Iris pigment epithelial cell (primary cell): ENCODE results near the gene MXRA8.

Experiments used
- DNase-seq: peaks from one replicate; pipeline ENCODE4 v3.0.0-alpha.2; 2011; ENCODE audit warnings: low read depth

MXRA8 gene

DNA sequence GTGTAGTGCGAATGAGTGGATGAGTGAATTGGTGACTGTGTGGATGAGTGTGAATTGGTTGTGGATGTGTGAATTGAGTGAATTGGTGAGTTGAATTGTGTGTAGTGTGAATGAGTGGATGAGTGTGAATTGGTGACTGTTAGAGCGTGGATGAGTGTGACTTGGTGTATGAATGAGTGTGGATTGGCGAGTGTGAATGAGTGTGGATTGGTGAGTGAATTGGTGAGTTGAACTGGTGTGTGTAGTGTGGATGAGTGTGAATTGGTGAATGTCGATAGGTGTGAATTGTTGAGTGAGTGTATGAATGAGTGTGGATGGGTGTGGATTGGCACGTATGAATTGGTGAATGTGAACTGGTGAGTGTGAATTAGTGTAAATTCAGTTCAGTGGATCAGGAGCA lies 9.0 kb upstream of the MXRA8 start:
- DNase-seq: no peak

DNA sequence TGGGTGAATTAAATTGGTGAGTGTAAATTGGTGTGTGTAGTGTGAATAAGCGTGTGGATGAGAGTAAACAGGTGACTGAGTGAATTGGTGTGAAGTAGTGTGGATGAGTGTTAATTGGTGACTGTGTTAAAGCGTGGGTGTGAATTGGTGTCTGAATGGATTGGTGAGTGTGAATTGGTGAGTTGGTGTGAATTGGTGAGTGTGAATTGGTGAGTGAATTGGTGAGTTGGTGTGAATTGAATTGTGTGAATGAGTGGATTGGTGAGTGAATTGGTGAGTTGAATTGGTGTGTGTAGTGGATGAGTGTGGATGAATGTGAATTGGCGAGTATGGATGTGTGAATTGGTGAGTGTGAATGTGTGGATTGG lies 8.3 kb upstream of the MXRA8 start:
- DNase-seq: no peak

DNA sequence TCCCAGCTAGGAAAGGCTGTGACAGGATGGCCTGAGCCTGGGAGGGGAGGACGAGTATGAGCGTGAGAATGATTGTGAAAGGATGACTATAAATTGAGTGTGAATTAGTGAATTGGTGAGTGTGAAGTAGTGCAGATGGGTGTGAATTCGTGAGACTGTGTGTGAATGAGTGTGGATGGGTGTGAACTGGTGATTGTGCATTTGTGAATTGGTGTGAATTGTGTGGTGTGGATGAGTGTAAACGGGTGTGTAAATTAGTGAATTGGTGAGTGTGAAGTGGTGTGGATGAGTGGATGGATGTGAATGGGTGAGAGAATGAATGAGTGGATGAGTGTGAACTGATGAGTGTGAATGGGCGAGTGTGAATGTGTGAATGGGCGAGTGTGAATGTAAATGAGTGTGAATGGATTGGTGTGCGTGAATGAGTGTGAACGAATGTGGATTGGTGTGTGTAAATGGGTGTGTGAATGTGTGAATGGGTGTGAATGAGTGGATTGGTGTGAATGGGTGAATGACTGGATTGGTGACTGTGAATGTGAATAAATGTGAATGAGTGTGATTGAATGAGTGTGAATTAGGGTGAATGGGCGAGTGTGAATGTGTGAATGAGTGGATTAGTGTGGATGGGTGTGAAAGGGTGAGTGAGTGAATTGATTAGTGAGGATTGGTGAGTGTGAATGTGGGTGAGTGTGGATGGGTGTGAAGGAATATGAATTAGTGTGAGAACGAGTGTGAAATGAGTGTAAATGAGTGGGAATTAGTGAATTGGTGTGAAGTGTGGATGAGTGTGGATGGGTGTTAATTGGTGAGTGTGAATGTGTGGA lies 7.7 kb upstream of the MXRA8 start:
- DNase-seq: no peak

DNA sequence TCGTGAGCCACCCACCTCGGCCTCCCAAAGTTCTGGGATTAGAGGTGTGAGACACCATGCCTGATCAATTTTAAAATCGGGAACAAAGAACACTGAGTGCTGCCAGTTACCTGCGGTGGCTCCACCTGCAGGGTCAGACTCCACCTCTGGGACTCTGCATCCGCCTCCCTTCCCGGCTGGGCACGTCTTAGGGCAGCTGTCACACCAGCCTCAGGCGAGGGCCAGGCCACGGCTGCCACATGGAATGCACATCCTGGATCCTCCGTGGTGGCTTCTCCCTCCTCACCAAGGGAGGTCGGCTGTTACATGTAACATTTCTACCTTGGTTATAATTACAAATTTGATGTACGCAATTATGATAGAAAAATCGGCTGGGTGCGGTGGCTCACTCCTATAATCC lies 5.9 kb upstream of the MXRA8 start:
- DNase-seq: no peak

DNA sequence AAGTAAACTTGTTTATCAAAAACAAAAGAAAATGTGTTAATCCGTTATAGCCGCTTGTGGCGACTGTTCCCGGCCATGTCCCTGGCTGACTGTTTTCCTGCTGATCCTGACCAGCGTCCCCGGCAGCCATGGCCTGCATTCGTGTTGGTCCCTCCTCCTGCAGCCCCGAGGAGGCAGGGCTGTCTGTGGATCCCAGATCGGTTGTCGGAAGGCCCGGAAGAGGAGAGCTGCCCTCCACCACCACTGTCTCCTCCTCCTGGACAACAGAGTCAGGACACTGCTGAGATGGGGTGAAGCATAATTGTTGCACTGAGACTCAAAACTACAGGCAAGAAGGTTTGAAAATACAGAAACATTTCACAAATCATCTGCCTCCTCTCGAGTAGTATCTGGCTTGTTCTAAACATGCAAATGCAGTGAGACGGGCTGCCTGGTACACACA lies 3.6 kb upstream of the MXRA8 start:
- peak; percentile 88 for DNase-seq

DNA sequence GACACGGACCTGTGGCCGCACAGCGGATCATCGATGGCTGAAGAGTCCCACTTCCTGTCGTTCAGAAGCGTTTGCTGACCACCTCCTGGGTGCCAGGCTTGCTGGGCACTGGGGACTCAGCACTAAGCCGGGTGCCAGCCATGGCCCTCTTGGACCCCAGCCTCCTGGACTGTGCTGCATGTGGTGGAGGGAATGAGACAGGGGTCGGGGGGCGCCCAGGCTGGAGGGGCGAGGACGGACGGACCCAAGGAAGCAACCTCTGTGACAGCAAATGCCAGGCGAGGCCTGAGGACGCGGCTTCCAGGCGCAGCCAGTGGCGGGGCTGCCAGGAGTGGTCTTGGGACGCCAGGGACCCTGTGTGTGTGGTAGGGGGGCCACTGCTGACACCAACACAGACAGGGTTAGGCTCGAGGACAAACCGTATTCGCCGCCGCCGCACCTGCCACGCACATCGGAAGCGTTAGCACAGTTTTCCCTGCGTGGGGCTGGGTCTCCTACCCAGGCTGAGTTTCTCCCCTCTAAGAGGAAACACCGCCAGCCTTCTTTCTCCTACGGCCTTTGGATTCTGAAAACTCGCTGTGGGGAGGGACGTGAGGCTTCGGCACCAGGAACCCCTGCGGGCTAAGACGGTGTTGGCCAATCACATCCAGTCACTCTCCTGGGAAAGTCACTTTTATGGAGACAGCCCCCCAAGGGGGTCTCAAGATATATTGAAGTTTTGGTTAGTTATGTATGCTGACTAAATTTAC lies 3.1 kb upstream of the MXRA8 start:
- DNase-seq: no peak

DNA sequence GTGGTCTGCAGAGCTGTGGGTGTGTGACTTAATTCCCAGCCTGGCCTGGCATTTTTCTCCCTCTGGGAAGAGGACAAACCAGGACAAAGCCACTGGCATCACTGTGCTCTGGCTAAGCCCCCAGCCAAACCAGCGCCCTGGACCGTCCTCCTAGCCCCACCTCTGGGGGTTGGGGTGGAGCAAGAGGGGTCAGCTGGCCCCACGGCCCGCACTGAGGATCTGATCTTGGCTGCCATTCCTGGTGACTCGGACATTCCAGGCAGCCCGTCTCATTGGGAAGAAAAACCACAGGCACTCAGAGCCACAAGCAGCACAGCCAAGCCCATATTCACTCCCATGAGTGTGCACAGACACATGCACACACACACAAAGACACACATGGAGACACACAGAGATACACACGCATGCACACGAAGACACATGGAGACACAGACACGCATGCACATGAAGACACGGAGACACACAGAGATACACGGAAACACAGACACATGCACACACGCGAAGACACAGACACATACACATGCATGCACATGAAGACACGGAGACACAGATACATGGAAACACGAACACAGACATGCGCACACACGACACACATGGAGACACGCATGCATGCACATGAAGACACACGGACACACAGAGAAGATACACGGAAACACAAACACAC lies 2.3 kb upstream of the MXRA8 start:
- DNase-seq: peak; percentile 94

DNA sequence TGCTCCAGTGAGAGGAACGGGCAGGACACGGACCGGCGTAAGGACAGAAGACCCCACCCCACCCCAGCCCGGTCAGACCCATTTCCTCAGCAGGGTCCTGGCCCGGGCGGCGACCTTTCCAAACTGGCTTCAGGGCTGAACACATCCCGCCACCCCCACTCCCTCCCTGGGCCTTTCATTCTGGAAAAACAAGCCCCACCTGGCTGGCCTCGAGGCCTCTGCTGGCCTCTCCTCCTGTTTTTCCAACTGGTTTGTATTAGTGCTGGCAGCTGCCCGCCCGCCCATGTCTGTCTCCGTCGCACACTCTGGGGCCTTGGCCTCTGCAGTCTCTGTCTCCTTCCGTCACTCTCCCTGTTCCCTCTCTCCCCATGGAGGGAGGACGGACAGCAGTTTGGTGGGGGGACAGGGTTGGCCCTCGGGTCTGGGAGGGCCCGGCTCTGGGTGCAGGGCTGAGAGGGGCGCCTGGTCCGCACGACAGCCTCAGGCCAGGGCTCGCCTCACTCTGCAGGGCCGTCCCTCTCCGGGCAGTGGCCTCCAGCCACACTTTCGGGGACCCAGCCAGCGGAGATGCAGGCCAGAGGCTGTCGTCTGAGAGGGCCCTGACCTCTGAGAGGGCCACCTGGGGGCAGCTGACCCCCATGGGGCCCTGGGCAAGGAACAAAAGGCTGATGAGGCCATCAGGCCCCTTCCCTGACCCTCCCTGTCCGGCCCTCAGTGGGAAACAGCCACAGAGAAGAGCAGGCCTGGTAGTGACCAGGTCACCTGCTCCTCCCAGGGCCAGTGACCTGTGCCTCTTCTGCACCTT lies 1.5 kb upstream of the MXRA8 start:
- DNase-seq: no peak

DNA sequence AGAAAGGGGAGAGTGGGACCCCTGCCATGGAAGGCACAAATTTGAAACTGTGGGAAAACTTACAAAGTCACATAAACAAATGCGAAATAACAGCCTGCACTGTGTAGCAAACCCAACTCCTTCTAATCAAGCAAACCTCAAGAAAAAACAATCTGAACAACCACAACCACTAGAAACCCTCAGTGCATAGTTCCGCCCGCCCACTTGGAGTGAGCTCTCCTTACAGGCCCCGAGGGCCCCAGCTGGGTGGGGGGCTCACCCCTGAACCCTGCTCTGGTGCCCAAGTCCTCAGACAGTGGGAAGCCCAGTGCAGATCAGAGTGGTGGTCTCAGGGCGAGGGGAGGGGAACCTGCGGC lies 931 bp upstream of the MXRA8 start:
- peak; percentile 79 for DNase-seq

DNA sequence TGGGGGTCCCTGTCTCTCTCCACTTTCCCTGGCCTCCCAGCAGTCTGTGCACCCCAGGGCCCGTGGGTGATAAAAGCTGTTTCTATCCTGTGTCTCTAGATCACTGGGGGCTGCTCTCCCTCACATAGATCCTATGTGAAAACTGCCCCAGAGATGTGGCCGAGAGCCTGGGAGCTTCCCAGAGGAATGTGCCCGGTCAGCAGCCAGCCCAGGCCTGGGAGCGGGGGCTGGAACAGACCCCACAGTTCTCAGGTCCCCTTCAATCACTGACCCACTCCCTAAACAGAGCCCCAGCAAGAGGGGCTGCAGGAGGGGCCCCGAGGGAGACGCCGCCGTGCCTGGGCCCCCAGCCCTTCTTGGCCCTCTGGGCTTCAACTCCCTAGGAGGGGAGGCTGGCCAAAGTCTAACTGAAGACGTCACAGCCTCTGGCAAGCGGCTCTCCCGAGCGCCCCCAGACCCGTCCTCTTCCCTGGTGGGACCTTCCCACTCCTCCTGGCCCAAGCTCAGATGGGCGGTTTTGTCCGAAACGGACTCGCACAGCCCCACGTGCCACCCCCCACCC lies 403 bp downstream of the MXRA8 start:
- no peak for DNase-seq

DNA sequence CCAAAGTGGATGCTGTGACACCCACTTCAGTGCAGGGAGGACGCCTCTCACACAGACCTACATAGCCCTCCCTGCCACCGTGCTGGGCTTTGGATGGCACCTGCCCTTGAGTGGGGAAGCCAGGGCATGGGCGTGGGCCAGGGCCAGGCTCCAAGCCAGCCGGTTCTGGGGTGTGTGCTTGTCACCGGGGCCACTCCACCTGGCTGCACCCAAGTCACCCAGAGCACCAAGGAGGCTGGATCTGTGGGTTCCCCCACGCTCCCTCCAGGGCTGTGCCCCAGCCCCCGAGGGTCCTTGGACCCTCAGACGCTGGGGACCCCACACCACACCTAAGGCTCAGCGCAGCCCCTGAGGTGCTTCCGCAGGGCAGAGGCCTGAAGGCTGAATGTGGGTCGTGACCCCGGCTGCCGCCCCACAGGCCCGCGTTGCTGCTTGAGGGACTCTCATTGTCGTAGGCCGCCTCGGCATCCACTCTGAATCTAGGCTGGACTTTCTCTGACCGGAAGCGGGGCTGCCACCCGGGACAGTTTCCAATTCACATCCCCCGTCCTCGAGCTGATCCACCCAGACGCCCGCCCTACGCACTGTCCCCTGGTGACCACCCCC lies 1.5 kb downstream of the MXRA8 start:
- DNase-seq: no peak

DNA sequence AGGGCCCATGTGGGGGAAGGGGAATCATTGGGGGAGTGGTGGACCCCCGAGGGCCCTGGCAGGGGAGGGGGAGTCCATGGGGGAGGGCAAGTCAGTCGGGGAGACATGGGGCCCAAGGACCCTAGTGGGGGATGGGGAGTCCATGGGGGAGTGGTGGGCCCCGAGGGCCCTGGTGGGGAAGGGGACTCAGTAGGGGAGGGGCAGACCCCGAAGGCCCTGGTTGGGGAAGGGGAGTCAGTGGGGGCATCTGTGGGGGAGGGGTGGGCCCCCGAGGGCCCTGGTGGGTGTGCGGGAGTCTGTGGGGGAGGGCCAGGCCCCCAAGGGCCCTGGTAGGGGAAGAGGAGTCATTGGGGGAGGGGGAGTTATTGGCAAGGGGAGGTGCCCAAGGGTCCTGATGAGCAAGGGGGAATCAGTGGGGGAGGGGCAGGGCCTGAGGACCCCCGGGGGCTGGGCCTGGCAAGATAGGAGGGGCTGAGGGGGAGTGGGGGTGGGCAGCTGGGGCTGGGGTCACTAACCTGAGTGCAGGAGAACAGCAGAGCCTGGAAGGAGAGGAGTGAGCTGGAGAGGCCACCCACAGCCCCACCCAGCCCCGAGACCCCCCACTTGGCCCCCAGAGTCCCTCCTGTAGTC lies 2.1 kb downstream of the MXRA8 start:
- DNase-seq: no peak

DNA sequence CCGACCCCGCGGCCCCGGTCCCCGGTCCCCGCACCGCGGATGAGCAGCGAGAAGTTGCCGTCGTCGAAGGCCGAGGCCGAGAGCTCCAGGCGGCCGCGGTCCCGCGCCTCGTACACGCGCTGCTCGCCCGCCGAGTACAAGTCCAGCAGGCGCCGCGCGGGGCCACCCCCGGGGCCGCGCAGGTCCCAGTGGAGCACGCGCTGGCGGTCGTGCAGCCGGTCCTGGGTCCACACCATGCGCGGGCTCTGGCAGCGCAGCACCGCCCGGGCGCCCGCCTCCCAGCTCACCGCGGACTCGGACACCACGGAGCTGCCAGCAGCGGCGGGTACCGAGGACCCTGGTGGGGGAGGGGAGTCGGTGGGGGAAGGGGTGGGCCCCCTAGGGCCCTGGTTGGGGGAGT lies 2.9 kb downstream of the MXRA8 start:
- DNase-seq: peak; percentile 63

DNA sequence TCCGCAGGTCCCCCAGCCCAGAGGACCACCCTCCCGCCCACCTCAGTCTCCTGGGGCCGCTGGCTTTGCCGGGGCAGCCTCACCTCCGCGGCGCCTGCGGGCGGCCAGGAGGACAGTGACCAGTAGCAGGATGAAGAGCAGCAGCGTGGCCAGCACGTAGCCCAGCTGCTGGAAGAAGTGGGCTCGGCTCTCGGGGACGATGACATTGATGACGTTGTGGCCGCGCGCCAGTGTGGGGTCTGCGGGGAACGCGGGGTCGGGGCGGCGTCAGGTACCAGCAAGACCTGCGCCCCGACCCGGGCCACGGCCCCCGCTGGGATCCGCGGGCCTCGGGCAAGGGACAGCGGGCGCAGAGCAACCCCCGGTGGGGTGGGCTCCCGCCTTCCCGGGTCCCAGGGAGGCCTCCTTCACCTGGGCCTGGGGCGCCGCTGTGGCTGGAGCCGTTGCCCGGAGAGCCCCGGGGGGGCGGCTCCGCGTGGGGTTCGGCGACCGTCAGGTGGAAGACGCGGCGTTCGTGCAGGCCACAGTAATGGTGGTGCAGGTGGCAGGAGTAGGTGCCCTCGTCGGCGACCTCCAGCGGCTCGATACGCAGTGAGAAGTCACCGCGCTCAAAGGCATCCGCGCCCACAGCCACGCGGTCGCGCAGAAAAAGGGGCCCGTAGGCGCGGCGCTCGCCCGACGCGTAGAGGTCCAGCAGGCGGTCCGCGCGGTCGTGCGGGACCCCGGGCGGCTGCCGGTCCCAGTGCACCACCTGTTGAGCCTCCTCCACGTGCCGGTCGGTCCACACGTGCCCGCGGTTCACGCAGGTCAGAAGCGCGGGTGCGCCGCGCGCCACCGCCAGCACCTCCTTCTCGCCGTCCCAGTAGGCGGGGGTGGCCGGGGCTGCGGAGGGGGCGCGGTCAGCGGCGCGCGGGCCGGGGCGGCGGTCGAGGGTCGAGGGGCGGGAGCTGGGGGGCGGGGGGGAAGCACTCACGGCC lies 3.8 kb downstream of the MXRA8 start:
- no peak for DNase-seq

DNA sequence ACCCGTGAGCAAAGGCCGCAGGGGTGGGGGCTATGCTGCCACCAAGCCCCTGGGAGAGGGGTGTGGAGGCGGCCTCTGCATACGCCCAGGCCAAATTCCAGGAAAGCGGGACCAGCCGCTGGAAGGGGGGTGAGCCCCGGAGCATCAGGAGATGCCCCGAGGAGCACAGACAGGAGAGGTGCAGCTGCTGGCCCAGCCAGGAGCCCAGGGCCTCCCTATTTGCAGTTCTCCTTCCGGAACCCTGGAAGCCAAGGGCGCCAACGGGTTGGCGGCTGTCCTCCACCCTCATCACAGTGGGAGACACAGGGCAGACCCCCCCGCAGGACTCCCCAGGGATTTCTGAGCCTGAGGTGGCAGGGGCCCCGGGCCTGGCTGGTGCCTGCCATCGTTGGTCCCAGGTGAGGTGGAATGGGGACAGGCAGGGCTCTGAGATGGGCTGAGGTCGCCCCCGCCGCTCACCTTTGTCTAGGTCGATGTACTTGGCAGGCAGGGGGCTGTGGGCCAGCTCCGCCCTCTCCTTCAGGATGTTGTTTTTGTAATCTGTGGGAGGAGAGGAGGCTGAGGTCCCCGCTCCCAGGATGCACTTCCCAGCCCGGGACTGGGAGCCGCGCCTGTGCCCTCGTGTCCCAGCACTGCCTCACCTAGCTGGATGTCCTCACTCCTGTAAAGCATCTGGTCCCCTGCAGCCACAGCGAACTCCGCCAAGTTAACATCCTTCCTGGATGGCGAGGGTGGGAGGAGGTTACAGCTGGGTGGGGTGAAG lies 4.8 kb downstream of the MXRA8 start:
- no peak for DNase-seq

DNA sequence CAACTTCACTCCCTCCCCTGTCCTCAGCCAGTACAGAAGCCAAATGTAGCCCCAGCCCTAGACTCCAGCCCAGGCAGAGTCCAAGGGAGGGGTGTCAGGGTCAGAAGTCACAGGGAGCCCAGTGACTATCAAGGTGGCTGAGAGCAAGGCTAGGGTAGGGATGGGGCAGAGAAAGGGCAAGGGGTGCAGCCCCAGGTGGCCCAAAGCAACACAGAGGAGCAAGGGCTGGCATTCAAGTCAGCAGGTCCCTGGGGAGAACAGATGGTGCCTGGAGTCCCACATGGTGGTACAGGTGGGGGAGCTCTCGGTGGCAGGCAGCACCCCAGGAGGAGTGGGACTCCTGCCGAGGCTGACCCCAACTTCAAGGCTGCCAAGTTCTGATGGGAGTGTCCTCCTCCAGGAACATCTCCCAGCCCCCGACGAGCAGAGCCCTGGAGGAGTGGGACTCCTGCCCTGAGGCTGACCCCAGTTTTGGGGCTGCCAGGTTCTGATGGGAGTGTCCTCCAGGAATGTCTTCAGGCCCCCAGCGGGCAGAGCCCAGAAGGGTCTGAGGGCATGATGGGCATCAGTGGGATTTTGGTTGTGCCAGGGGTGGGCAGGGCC lies 5.5 kb downstream of the MXRA8 start:
- no peak for DNase-seq

DNA sequence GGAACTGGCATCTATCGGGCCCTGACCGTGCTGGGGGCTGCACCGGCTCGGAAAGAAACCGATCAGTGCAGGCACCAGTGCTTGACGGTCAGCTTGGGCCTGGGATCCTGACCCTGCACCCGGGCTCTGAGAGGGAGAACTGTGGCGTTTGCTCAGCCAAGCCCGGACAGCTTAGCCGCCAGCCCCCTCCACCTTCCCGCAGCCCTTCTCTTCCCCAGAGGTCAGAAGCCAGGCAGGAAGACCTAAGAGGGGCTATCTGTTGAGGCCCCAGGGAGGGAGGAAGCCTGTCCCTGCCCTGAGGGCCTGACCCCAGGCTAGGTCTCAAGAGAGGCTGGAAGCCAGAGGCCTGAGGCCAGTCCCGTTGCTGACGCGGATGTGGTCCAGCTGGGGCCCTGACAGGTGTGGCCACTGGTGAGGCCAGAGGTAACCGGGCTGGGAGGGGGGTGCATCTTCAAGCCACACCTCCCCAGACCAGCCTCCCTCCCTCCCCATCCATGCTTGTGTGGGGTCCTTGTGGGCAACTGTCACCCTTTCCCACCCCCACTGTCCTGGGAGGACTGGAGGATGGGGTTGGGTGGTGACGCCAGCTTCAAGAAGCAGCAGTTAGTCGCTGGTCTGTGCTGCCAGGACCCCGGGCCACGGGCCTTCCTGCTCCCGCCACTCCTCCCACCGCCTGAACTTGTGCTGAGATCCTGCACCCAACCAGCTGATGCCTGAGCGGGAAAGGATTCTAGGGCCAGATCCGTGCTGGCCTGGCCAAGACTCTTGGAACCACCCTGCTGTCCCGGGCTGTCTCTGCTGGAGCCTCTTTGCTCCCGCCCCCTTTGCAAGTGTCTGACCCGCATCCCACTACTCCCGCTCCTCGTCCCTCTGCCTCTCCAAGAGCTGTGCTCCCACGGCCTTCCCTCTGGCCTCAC lies 6.6 kb downstream of the MXRA8 start:
- no peak for DNase-seq
